Esophagus squamous epithelium (tissue), 5 donors: ENCODE measurements around the gene SLC20A1. TPM values are rescaled to one million over a fixed set of nuclear protein-coding genes. Genes with fewer than 3 reads are reported as not detected.
"Not testable (repeated sequence)": the region's sequence is repeated elsewhere in the genome, so short reads cannot be mapped to it uniquely, and the experiment has no call there.

Experiments used
- DNase-seq: peaks from one replicate; lab custom pipeline; 2025; lab: John Stamatoyannopoulos, UW
- H3K27ac ChIP-seq, 4 donors: fragments of 200-600 bp; sonication (generic); one replicate each; pipeline ENCODE4 v1.5.1; 2016 to 2019; ENCODE audit warnings: mild to moderate bottlenecking in 1 of 4
- H3K27me3 ChIP-seq, 4 donors: fragments of 200-600 bp; sonication (generic); 1 replicate in 3 of 4; 2 replicates in 1 of 4; pipeline versions ENCODE4 v1.5.1 to v1.6.0; 2017 to 2021; ENCODE audit warnings: antibody characterized with exemption in 1 of 4
- H3K36me3 ChIP-seq, 3 donors: fragments of 200-600 bp; sonication (generic); one replicate each; pipeline ENCODE4 v1.5.1; 2016 to 2019
- H3K4me1 ChIP-seq, 3 donors: fragments of 200-600 bp; sonication (generic); one replicate each; pipeline ENCODE4 v1.5.1; 2017 to 2019
- H3K4me3 ChIP-seq, 4 donors: fragments of 200-600 bp; sonication (generic); 1 replicate in 3 of 4; 2 replicates in 1 of 4; pipeline ENCODE4 v1.5.1; 2016 to 2019; ENCODE audit warnings: mild to moderate bottlenecking in 2 of 4, moderate library complexity in 1 of 4
- H3K9me3 ChIP-seq, 3 donors: fragments of 200-600 bp; sonication (generic); one replicate each; pipeline ENCODE4 v1.5.1; 2016 to 2019
- POLR2A ChIP-seq, 4 donors: fragments of 450-650 bp; IDR thresholded peaks; one replicate each; pipeline ENCODE4 v1.6.1; 2017; ENCODE audit warnings: antibody characterized with exemption in 4 of 4, mild to moderate bottlenecking in 4 of 4, moderate library complexity in 3 of 4
- WGBS, 2 donors: methylation state at CpG; one replicate each; pipeline ENCODE4 v1.1.5; 2018; 5-methylcytosine and 5-hydroxymethylcytosine counted together
- intact Hi-C: fragments of 100-400 bp; cut with DNase I; formaldehyde crosslinking; loops from one replicate; pipeline ENCODE4 v1.15.0; 2022
- total RNA-seq, 4 donors: library from RNA; depleted of rRNA; stranded (reverse); fragments of >200 nt; gene quantifications; one replicate each; pipeline ENCODE4 v1.1.0, GENCODE V29; 2016
- TF ChIP-seq, protein P1 (sequence below), 6 experiments: fragments of 450-650 bp in 4 of 6; fragments of 200-600 bp in 2 of 6; sonication (generic) in 2 of 6; IDR thresholded peaks; one replicate each; pipeline ENCODE4 v1.5.1; 2016 to 2019; ENCODE audit warnings: antibody characterized with exemption in 6 of 6, mild to moderate bottlenecking in 4 of 6, moderate library complexity in 4 of 6
- donor health status: DM: yes; HTN: yes; CAD: no.

SLC20A1 gene
- total RNA-seq, 4 donors from 2014 or later, result 9.4 to 26.9 (median 21.5) TPM

DNA sequence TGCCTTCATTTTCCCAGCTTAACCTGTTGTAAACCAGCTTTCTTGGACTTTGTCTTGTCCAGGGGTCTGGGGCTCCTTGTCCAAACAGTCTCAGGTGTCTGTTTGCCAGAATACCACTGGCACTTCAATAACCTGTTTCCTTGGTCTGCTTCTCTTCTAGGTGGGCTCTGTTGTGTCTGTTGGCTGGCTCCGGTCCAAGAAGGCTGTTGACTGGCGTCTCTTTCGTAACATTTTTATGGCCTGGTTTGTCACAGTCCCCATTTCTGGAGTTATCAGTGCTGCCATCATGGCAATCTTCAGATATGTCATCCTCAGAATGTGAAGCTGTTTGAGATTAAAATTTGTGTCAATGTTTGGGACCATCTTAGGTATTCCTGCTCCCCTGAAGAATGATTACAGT, 17.0 kb downstream of the SLC20A1 start:
- Histone ChIP-seq H3K4me1 (peaks cover 0 to 44% (median 3%) of the 10 kb centered on the region in 3 donors), H3K9me3 (no peaks in the 10 kb centered on the region), H3K4me3 (no peak overlapping the region), H3K27me3 (no peaks in the 10 kb centered on the region), H3K27ac (no peak overlapping the region), H3K36me3 (peaks cover 15 to 78% (median 21%) of the 10 kb centered on the region in 3 donors)
- DNase-seq, result no peak
- intact Hi-C loops, result no loop called here
- WGBS, 2 donors, result 91 to 93% methylated on average over 3 of the region's 3 CpGs
- TF ChIP-seq, protein P1, sequence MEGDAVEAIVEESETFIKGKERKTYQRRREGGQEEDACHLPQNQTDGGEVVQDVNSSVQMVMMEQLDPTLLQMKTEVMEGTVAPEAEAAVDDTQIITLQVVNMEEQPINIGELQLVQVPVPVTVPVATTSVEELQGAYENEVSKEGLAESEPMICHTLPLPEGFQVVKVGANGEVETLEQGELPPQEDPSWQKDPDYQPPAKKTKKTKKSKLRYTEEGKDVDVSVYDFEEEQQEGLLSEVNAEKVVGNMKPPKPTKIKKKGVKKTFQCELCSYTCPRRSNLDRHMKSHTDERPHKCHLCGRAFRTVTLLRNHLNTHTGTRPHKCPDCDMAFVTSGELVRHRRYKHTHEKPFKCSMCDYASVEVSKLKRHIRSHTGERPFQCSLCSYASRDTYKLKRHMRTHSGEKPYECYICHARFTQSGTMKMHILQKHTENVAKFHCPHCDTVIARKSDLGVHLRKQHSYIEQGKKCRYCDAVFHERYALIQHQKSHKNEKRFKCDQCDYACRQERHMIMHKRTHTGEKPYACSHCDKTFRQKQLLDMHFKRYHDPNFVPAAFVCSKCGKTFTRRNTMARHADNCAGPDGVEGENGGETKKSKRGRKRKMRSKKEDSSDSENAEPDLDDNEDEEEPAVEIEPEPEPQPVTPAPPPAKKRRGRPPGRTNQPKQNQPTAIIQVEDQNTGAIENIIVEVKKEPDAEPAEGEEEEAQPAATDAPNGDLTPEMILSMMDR (IDR thresholded peaks at IDR 0.05), result no peak
- no peak for TF ChIP-seq POLR2A (IDR thresholded peaks at IDR 0.05)

DNA sequence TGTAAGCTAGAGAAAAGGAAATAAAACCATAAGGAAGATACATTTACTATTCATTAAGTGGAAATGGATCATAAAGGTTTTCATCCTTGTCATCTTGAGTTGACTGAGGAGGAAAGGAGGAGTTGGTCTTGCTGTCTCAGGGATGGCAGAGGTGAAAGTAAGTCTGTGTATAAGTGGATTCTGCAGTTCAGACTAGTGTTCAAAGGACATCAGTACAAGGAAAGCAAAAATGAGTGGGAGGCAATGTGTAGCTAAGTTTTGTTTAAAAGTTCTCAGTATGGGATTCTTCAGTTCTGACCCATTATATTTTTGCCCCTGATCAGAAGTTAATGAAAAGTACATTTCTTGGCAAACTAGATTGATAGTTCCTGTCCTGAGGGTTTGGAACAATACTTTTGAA, 18.9 kb downstream of the SLC20A1 start:
- no peaks in the 10 kb centered on the region for H3K9me3 ChIP-seq
- TF ChIP-seq, protein P1 (IDR thresholded peaks at IDR 0.05), result no peak
- no peak for TF ChIP-seq POLR2A (IDR thresholded peaks at IDR 0.05)
- H3K4me1 ChIP-seq, result peaks cover 0 to 45% (median 3%) of the 10 kb centered on the region in 3 donors
- no peak overlapping the region for H3K4me3 ChIP-seq
- DNase-seq, result no peak
- H3K27ac ChIP-seq, result no peak overlapping the region
- intact Hi-C loops, result no loop called here
- H3K36me3 ChIP-seq, result peaks cover 8 to 58% (median 15%) of the 10 kb centered on the region in 3 donors
- no peaks in the 10 kb centered on the region for H3K27me3 ChIP-seq

DNA sequence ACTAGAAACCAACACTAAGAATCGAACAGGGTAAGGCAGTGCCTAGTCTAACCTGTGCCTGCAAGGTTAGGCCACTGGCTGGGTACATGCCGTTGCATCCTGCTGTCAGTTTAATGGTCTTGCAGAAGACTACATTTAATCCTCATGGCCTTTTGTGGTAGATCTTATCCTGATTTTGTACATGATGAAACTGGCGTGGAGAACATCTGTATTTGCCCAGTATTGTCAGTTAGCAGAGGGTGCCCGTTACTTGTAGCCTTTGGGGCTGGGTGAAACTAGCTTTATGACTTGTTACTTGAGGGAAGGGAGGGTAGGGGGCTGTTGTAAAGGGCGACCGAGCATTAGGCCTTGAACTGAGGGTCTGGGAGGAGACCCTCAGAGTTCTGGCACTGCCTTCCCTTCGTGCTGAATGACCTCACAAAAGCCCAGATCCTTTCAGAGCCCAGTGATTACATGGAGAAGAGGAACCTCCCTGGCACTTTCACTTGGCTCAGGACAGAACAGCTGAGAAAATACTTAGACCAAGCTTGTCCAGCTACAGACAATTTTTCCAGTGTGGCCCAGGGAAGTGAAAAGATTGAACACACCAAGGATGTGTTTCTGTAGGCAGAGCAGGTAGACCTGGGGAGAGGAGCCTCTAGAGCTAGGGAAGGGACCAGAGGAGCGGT, 19.5 kb downstream of the SLC20A1 start:
- intact Hi-C loops, result no loop called here
- Histone ChIP-seq H3K9me3 (no peaks in the 10 kb centered on the region), H3K27me3 (no peaks in the 10 kb centered on the region), H3K27ac (no peak overlapping the region), H3K4me3 (no peak overlapping the region), H3K4me1 (peaks cover 0 to 44% (median 3%) of the 10 kb centered on the region in 3 donors), H3K36me3 (peaks cover 7 to 52% (median 9%) of the 10 kb centered on the region in 3 donors)
- TF ChIP-seq POLR2A (IDR thresholded peaks at IDR 0.05), result no peak
- TF ChIP-seq, protein P1 (IDR thresholded peaks at IDR 0.05), result no peak
- no peak for DNase-seq
- WGBS, 2 donors, result 78 to 83% methylated on average over 7 to 8 of the region's 8 CpGs

DNA sequence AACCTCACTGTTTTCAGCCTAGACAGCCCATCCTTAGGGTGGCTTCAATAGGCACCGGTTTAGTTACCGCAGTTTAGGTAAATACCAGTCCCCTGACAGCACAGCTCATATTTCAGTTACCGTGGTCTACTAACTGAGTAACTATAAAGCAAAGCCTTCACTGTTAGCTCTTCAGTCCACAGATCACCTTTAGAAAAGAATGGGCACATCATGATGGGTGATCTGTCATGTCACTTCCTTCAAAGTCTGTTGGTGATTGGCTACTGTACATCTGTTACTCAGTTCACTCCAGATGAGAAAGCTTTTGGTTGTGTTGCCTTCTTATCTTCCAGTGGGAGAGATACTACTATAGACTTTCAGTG, 21.0 kb downstream of the SLC20A1 start:
- Histone ChIP-seq H3K4me3 (no peak overlapping the region), H3K36me3 (peaks cover 5 to 38% (median 9%) of the 10 kb centered on the region in 3 donors), H3K27ac (no peak overlapping the region), H3K27me3 (no peaks in the 10 kb centered on the region), H3K9me3 (no peaks in the 10 kb centered on the region), H3K4me1 (peaks cover 0 to 29% (median 3%) of the 10 kb centered on the region in 3 donors)
- no peak for DNase-seq
- 70 to 79% methylated on average over 3 of the region's 3 CpGs for WGBS, 2 donors
- intact Hi-C loops, result no loop called here
- no peak for TF ChIP-seq POLR2A (IDR thresholded peaks at IDR 0.05)
- TF ChIP-seq, protein P1 (IDR thresholded peaks at IDR 0.05), result no peak

- H3K27ac ChIP-seq, H3K4me3 ChIP-seq, H3K9me3 ChIP-seq, DNase-seq, intact Hi-C loops, H3K27me3 ChIP-seq: not testable (repeated sequence)
- 70 to 74% methylated on average over 5 to 6 of the region's 6 CpGs for WGBS, 2 donors
- peaks cover 4 to 30% (median 9%) of the 10 kb centered on the region in 3 donors for H3K36me3 ChIP-seq
- peaks cover 0 to 21% (median 0%) of the 10 kb centered on the region in 3 donors for H3K4me1 ChIP-seq
Observed at GRCh38 chr2:112667540-112667939, 21.8 kb downstream of the SLC20A1 start.
